ENCODE results near the gene REEP1. TPM values are rescaled to one million over a fixed set of nuclear protein-coding genes. Genes with fewer than 3 reads are reported as not detected.

The REEP1 gene
- total and polyA plus RNA-seq, 7 donors: 0.23 to 98.0 (median 44.9) TPM

- intact Hi-C loops (cut with DNase I): loop anchor here (5.0 kb wide), 1 partner anchor 63 kb away; no protein-coding TSS in a partner anchor
- DNase-seq: no peak
- H3K4me3 ChIP-seq: no peak overlapping the region
- H3K9me3 ChIP-seq: no peaks in the 10 kb centered on the region
- no peak for TF ChIP-seq POLR2AphosphoS5 (IDR thresholded peaks at IDR 0.05)
- TF ChIP-seq POLR2A (IDR thresholded peaks at IDR 0.05): no peak
- TF ChIP-seq CTCF (IDR thresholded peaks at IDR 0.05): no peak
- TF ChIP-seq EP300 (IDR thresholded peaks at IDR 0.05): no peak
- H3K27ac ChIP-seq: peak overlapping the region; percentile 29 to 82 (median 56)
- H3K4me1 ChIP-seq: peaks cover 0 to 60% (median 48%) of the 10 kb centered on the region in 4 donors
- 86 to 93% methylated on average over 3 of the region's 3 CpGs for WGBS, 2 donors
- no peaks in the 10 kb centered on the region for H3K27me3 ChIP-seq
- H3K36me3 ChIP-seq: no peaks in the 10 kb centered on the region
Measured at GRCh38 chr2:86284987-86285386, 52.4 kb downstream of the REEP1 start.

GRCh38 chr2:86284401-86284841 lies 53.0 kb downstream of the REEP1 start:
- Histone ChIP-seq H3K4me1 (peaks cover 0 to 66% (median 54%) of the 10 kb centered on the region in 4 donors), H3K9me3 (no peaks in the 10 kb centered on the region), H3K36me3 (no peaks in the 10 kb centered on the region), H3K27ac (peak overlapping the region; percentile 29 to 82 (median 56)), H3K4me3 (no peak overlapping the region), H3K27me3 (no peaks in the 10 kb centered on the region)
- 85 to 88% methylated on average over 12 of the region's 12 CpGs for WGBS, 2 donors
- peak; percentile 80 for DNase-seq
- TF ChIP-seq EP300 (IDR thresholded peaks at IDR 0.05) (no peak), POLR2AphosphoS5 (IDR thresholded peaks at IDR 0.05) (peak in 2 of 4 donors; percentile 26 to 34)
- intact Hi-C loops (cut with DNase I): loop anchor here (5.0 kb wide), 1 partner anchor 62 kb away; no protein-coding TSS in a partner anchor

- Histone ChIP-seq H3K9me3 (no peaks in the 10 kb centered on the region), H3K4me3 (no peak overlapping the region), H3K36me3 (no peaks in the 10 kb centered on the region), H3K27ac (peak overlapping the region; percentile 29 to 82 (median 56)), H3K4me1 (peaks cover 0 to 69% (median 58%) of the 10 kb centered on the region in 4 donors), H3K27me3 (no peaks in the 10 kb centered on the region)
- TF ChIP-seq POLR2AphosphoS5 (IDR thresholded peaks at IDR 0.05) (no peak), CTCF (IDR thresholded peaks at IDR 0.05) (no peak), POLR2A (IDR thresholded peaks at IDR 0.05) (no peak), EP300 (IDR thresholded peaks at IDR 0.05) (no peak)
- DNase-seq: no peak
- 48 to 75% methylated on average over 5 of the region's 5 CpGs for WGBS, 2 donors
- intact Hi-C loops (cut with DNase I): loop anchor here (5.0 kb wide), 1 partner anchor 61 kb away; no protein-coding TSS in a partner anchor
Measured at GRCh38 chr2:86283411-86284030, 53.9 kb downstream of the REEP1 start.

GRCh38 chr2:86281066-86281700 lies 56.2 kb downstream of the REEP1 start:
- H3K4me3 ChIP-seq: no peak overlapping the region
- intact Hi-C loops (cut with DNase I): loop anchor here (5.0 kb wide), 1 partner anchor 59 kb away; no protein-coding TSS in a partner anchor
- TF ChIP-seq POLR2AphosphoS5 (IDR thresholded peaks at IDR 0.05): no peak
- peaks cover 0 to 67% (median 58%) of the 10 kb centered on the region in 4 donors for H3K4me1 ChIP-seq
- H3K27me3 ChIP-seq: no peaks in the 10 kb centered on the region
- peaks cover 0 to 7% (median 0%) of the 10 kb centered on the region in 4 donors for H3K36me3 ChIP-seq
- no peaks in the 10 kb centered on the region for H3K9me3 ChIP-seq
- 93 to 94% methylated on average over 14 of the region's 14 CpGs for WGBS, 2 donors
- DNase-seq: no peak
- peak overlapping the region; percentile 64 to 82 (median 76) for H3K27ac ChIP-seq

GRCh38 chr2:86280191-86280667 lies 57.2 kb downstream of the REEP1 start:
- H3K4me3 ChIP-seq: no peak overlapping the region
- H3K27ac ChIP-seq: peak overlapping the region; percentile 64 to 82 (median 76)
- intact Hi-C loops (cut with DNase I): loop anchor here (5.0 kb wide), 1 partner anchor 58 kb away; no protein-coding TSS in a partner anchor
- H3K27me3 ChIP-seq: no peaks in the 10 kb centered on the region
- no peaks in the 10 kb centered on the region for H3K9me3 ChIP-seq
- TF ChIP-seq POLR2AphosphoS5 (IDR thresholded peaks at IDR 0.05): peak in 3 of 4 donors; percentile 34 to 37 (median 36)
- TF ChIP-seq POLR2A (IDR thresholded peaks at IDR 0.05): no peak
- no peak for TF ChIP-seq CTCF (IDR thresholded peaks at IDR 0.05)
- no peak for TF ChIP-seq EP300 (IDR thresholded peaks at IDR 0.05)
- DNase-seq: peak; percentile 85
- H3K36me3 ChIP-seq: peaks cover 0 to 7% (median 0%) of the 10 kb centered on the region in 4 donors
- 68 to 79% methylated on average over 5 of the region's 5 CpGs for WGBS, 2 donors
- peaks cover 0 to 65% (median 61%) of the 10 kb centered on the region in 4 donors for H3K4me1 ChIP-seq
